Heart right ventricle (tissue), 16 donors: ENCODE data around the gene GATA1. TPM values are rescaled to one million over a fixed set of nuclear protein-coding genes. Genes with fewer than 3 reads are reported as not detected.

Experiments used
- ATAC-seq, 8 donors: fragments of 200-7000 bp; cut with Tn5 transposase; one replicate each; pipeline ENCODE4 v1.9.1; 2020; ENCODE audit warnings: mild to moderate bottlenecking in 8 of 8, moderate library complexity in 8 of 8, moderate number of reproducible peaks in 1 of 8
- DNase-seq, 2 donors: peaks; one replicate each; pipeline ENCODE4 v3.0.0-alpha.2; 2020
- H3K27ac ChIP-seq, 10 donors: fragments of 200-600 bp; sonication (generic) in 2 of 10; one replicate each; pipeline versions ENCODE4 v1.5.0 to v1.8.0; 2020 to 2022; ENCODE audit warnings: mild to moderate bottlenecking in 3 of 10
- H3K27me3 ChIP-seq, 7 donors: fragments of 200-600 bp; one replicate each; pipeline ENCODE4 v1.8.0; 2021 to 2022; ENCODE audit warnings: mild to moderate bottlenecking in 2 of 7
- H3K36me3 ChIP-seq, 9 donors: fragments of 200-600 bp; sonication (generic) in 1 of 9; one replicate each; pipeline versions ENCODE4 v1.5.0 to v1.8.0; 2020 to 2022; ENCODE audit warnings: mild to moderate bottlenecking in 2 of 9
- H3K4me1 ChIP-seq, 9 donors: fragments of 200-600 bp; sonication (generic) in 1 of 9; one replicate each; pipeline versions ENCODE4 v1.5.0 to v1.8.0; 2020 to 2022; ENCODE audit warnings: mild to moderate bottlenecking in 4 of 9
- H3K4me3 ChIP-seq, 10 donors: fragments of 200-600 bp; sonication (generic) in 2 of 10; one replicate each; pipeline versions ENCODE4 v1.5.0 to v1.8.0; 2020 to 2022; ENCODE audit warnings: mild to moderate bottlenecking in 7 of 10, moderate library complexity in 2 of 10
- H3K9me3 ChIP-seq, 11 donors: fragments of 200-600 bp in 10 of 11; sonication (generic) in 2 of 11; one replicate each; pipeline versions ENCODE4 v1.5.0 to v1.8.0; 2013 to 2022; ENCODE audit warnings: mild to moderate bottlenecking in 2 of 11, control low read depth in 1 of 11, moderate library complexity in 1 of 11
- CTCF ChIP-seq, 9 donors: fragments of 200-600 bp; sonication (generic) in 2 of 9; IDR thresholded peaks; one replicate each; pipeline versions ENCODE4 v1.5.0 to v1.8.0; 2021 to 2022; ENCODE audit warnings: antibody characterized with exemption in 9 of 9, mild to moderate bottlenecking in 5 of 9, moderate library complexity in 1 of 9
- WGBS, 2 donors: extraction: QIAGEN DNeasy Blood & Tissue Kit; methylation state at CpG; one replicate each; pipeline ENCODE4 v1.1.7; 2013; ENCODE audit warnings: inconsistent platforms in 1 of 2; 5-methylcytosine and 5-hydroxymethylcytosine counted together
- intact Hi-C, 10 donors: fragments of 100-400 bp; cut with DNase I; formaldehyde crosslinking; loops; one replicate each; pipeline versions ENCODE4 v1.11.1 to v1.14.2; 2022
- polyA plus RNA-seq, 2 donors: library from polyadenylated mRNA; stranded (reverse); fragments of 200-250 nt; gene quantifications; one replicate each; pipeline ENCODE4 v1.2.3, GENCODE V29; 2013
- total RNA-seq, 10 donors: library from RNA; stranded (reverse); fragmentation: NEBNext Ultra II Directional in 3 of 10; extraction: Animal tissue kit (Norgen Biotek cat#: 25700) in 3 of 10; gene quantifications; one replicate each; pipeline versions ENCODE4 v1.2.1 to v1.2.4, GENCODE V29; 2021 to 2023
- donor health status: Arrhythmogenic right ventricular cardiomyopathy.
- donor health status: ischemic (EF 13 %, LVEDD 7.1; RV severe dilation, severe dysfunction).
- donor health status: healthy with polysubstance abuse.
- donor health status: DM: no; HTN: yes; CAD: no.
- donor health status: DM: no; HTN: no; CAD: no.
- donor health status: ischemic (EF 25% LVEDD 6.9; RV normal size, moderate dysfunction).
- donor health status: ischemic (EF 25% LVEDD 5.7; RV mildly dilated, moderate dysfunction).
- donor health status: healthy.
- donor health status: DM: yes; HTN: yes; CAD: no.
- donor health status: Ischemic cardiomyopathy.
- donor health status: ischemic (EF 35%, LVEDD 5.7; RV mildly dilated, moderate dysfunction).
- donor health status: nonischemic (EF 11% LVEDD 7.7; RV severe dilation, severe dysfunction).
- donor health status: DM: yes; HTN: yes; CAD: no.
- donor health status: PGD.
- donor health status: ischemic (EF 29% LVEDD 5.4; RV normal size, mild dysfunction).
- donor health status: nonischemic (EF 23%, LVEDD 6.1; RV moderate dilation, normal function).

GATA1 gene
- total and polyA plus RNA-seq, 12 donors: 0.07 to 0.25 (median 0.23) TPM; not detected in 9

GRCh38 chrX:48806081-48806480 is 19.7 kb downstream of the GATA1 start:
- Histone ChIP-seq H3K4me1 (peaks cover 0 to 8% (median 0%) of the 10 kb centered on the region in 9 donors), H3K36me3 (peaks cover 0 to 65% (median 0%) of the 10 kb centered on the region in 9 donors), H3K27ac (no peak overlapping the region), H3K27me3 (no peaks in the 10 kb centered on the region), H3K4me3 (no peak overlapping the region), H3K9me3 (peaks cover 0 to 6% (median 0%) of the 10 kb centered on the region in 11 donors)
- no peak for ATAC-seq
- no peak for DNase-seq
- TF ChIP-seq CTCF (IDR thresholded peaks at IDR 0.05): no peak
- 93 to 100% methylated on average over 4 of the region's 4 CpGs for WGBS, 2 donors
- intact Hi-C loops: loop anchor here in 3 of 10 donors (10.0 kb wide), 4 partner anchors 71 to 131 kb away; partner anchors contain the start of gene SUV39H1 (in 1 of the 3)

DNA sequence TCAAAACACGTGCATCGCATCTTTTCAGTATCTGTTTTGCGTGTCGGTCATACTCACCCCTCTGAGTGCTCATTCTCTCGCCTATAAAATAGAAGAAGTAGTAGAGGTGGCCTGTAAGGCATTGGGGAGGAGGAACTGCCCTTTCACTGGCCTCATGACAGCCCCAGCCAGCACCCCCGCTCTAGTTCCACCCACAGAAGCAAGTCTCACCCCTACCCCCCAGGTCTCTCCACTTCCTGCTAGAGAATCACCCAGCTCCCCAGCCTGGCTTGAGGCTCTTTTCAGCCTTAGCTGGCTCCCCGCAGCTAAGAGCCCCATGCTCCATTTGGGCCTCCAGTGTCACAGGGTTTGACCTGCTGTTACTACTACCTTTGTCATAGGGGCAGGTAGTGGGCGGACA is 27.3 kb downstream of the GATA1 start:
- Histone ChIP-seq H3K4me1 (no peaks in the 10 kb centered on the region), H3K27me3 (no peaks in the 10 kb centered on the region), H3K4me3 (no peak overlapping the region), H3K36me3 (peaks cover 0 to 83% (median 0%) of the 10 kb centered on the region in 9 donors), H3K27ac (no peak overlapping the region), H3K9me3 (no peaks in the 10 kb centered on the region)
- 90 to 98% methylated on average over 8 of the region's 8 CpGs for WGBS, 2 donors
- intact Hi-C loops: no loop called here
- ATAC-seq (no peak), DNase-seq (no peak)
- TF ChIP-seq CTCF (IDR thresholded peaks at IDR 0.05): no peak

- WGBS, 2 donors: 95% methylated on average over 8 of the region's 8 CpGs
- intact Hi-C loops: no loop called here
- H3K4me1 ChIP-seq: no peaks in the 10 kb centered on the region
- ATAC-seq (no peak), DNase-seq (no peak)
- no peak for TF ChIP-seq CTCF (IDR thresholded peaks at IDR 0.05)
- no peaks in the 10 kb centered on the region for H3K9me3 ChIP-seq
- H3K4me3 ChIP-seq: no peak overlapping the region
- no peaks in the 10 kb centered on the region for H3K27me3 ChIP-seq
- peaks cover 0 to 81% (median 0%) of the 10 kb centered on the region in 9 donors for H3K36me3 ChIP-seq
- no peak overlapping the region for H3K27ac ChIP-seq
These were observed 28.3 kb downstream of the GATA1 start for GRCh38 chrX:48814722-48815121.

- intact Hi-C loops: no loop called here
- H3K27ac ChIP-seq: no peak overlapping the region
- H3K27me3 ChIP-seq: no peaks in the 10 kb centered on the region
- DNase-seq: no peak
- no peak for ATAC-seq
- no peak overlapping the region for H3K4me3 ChIP-seq
- H3K4me1 ChIP-seq: no peaks in the 10 kb centered on the region
- no peaks in the 10 kb centered on the region for H3K9me3 ChIP-seq
- TF ChIP-seq CTCF (IDR thresholded peaks at IDR 0.05): no peak
- WGBS, 2 donors: 84 to 92% methylated on average over 8 of the region's 8 CpGs
- peaks cover 0 to 81% (median 0%) of the 10 kb centered on the region in 9 donors for H3K36me3 ChIP-seq
These were observed 28.9 kb downstream of the GATA1 start for GRCh38 chrX:48815266-48815665.
